Sciatic nerve (tissue), 2 donors: ENCODE measurements around the gene PBOV1. TPM values are rescaled to one million over a fixed set of nuclear protein-coding genes. Genes with fewer than 3 reads are reported as not detected.

Experiments used
- ATAC-seq: fragments of 200-7000 bp; cut with Tn5 transposase; one replicate; pipeline ENCODE4 v1.9.1; 2020; ENCODE audit warnings: mild to moderate bottlenecking, moderate library complexity
- DNase-seq: peaks from one replicate; pipeline ENCODE4 v3.0.0-alpha.2; 2020; ENCODE audit warnings: low spot score
- intact Hi-C: fragments of 100-400 bp; cut with DNase I; formaldehyde crosslinking; loops from one replicate; pipeline ENCODE4 v1.14.2; 2022
- total RNA-seq: library from RNA; stranded (reverse); fragmentation: NEBNext Ultra II Directional; extraction: Animal tissue kit (Norgen Biotek cat#: 25700); gene quantifications from one replicate; pipeline ENCODE4 v1.2.1, GENCODE V29; 2021
- donor health status: DM: no; HTN: no; CAD: no.
- donor health status: DM: no; HTN: no; CAD: no.

PBOV1 gene
- total RNA-seq = not detected

DNA sequence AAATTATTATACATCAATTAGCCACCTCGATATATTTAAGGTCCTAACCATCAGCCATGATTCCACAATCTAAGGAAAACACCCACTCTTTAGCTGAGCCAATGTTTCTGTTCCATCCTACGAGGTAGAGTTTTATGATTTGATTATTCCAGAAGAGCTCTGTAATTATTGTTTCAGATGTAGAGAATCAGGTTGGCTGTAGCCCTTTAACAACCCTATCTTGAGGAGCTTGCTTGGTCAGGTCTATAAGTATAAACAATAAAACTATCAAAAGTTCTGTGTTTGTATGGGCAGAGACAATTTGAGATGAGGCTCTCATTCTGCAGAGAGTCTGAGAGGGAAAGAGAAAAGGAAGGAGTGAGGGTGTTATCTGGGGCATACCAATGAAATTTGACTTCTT is at the start of gene PBOV1:
TSS of gene PBOV1 (minus strand) at position 43 of the 400 bp plus-strand sequence. CDS start 96 bp downstream, outside the sequence.
- no peak for ATAC-seq
- no peak for DNase-seq
- intact Hi-C loops = no loop called here

DNA sequence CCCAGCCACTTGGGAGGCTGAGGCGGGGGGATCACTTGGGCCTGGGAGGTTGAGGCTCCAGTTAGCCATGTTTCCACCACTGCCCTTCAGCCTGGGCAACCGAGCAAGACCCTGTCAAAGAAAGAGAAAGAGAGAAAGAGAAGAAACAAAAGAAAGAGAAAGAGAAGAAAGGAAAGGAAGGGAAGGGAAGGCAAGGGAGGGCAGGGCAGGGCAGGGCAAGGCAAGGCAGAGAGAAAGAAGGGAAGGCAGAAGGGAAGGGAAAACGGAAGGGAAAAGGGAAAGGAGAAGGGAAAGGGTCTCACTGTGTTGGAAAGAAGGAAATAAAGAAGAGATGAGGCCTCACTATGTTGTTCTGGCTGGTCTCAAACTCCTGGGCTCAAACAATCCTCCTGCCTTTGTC is 47.8 kb upstream of the PBOV1 start:
- no peak for DNase-seq
- ATAC-seq = no peak
- intact Hi-C loops = no loop called here

GRCh38 chr6:138264372-138264880 is 46.1 kb upstream of the PBOV1 start:
- intact Hi-C loops = no loop called here
- ATAC-seq = no peak
- no peak for DNase-seq

- no peak for DNase-seq
- intact Hi-C loops = no loop called here
- ATAC-seq = no peak
Measured at GRCh38 chr6:138263963-138264362, 45.7 kb upstream of the PBOV1 start.

GRCh38 chr6:138261116-138261780 is 43.0 kb upstream of the PBOV1 start:
- DNase-seq = no peak
- ATAC-seq = no peak
- intact Hi-C loops = no loop called here

DNA sequence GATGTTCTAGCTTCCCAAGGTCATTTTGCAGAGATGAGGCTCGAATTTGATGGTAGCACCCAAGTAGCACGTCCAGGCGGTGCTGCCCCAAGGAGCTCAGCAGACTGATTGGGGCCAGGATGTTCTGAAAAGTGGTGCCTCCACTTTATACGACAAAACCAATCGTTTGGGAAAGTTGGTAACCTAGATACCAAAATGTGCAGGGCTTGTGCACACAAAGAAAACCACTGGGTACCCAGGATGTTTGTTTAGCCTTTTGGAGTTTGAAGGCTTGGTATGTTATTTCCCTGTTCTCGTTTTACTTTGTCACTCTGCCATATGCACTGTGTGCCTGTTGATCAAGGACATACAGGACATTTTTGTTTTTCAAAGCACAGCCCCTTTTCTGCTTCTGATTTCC is 40.7 kb upstream of the PBOV1 start:
- DNase-seq = no peak
- intact Hi-C loops = no loop called here
- no peak for ATAC-seq

GRCh38 chr6:138258197-138258596 is 39.9 kb upstream of the PBOV1 start:
- intact Hi-C loops = no loop called here
- DNase-seq (no peak), ATAC-seq (no peak)

DNA sequence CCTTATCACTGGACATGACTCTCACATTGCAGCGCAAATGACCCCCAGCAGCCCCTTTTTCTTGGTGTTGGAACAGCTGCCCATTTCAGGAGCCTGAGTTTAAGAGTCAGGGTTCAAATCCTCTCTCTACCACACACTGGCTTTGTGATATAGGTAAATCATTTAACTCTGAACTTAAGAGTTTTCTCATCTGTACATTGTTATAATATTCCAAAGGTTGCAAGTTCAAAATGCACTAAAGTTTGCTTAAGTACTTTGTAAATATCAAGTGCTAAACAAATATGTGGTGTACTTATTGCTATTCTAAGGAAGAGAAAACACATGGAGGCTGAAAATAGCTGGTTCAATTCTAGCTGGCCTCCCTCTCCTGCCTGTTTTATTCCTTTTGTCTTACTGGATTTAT is 39.3 kb upstream of the PBOV1 start:
- ATAC-seq (no peak), DNase-seq (no peak)
- intact Hi-C loops = no loop called here

GRCh38 chr6:138255443-138255842 is 37.2 kb upstream of the PBOV1 start:
- DNase-seq (no peak), ATAC-seq (no peak)
- intact Hi-C loops = no loop called here

- no peak for ATAC-seq
- intact Hi-C loops = no loop called here
Measured at GRCh38 chr6:138253731-138254130, 35.4 kb upstream of the PBOV1 start.

DNA sequence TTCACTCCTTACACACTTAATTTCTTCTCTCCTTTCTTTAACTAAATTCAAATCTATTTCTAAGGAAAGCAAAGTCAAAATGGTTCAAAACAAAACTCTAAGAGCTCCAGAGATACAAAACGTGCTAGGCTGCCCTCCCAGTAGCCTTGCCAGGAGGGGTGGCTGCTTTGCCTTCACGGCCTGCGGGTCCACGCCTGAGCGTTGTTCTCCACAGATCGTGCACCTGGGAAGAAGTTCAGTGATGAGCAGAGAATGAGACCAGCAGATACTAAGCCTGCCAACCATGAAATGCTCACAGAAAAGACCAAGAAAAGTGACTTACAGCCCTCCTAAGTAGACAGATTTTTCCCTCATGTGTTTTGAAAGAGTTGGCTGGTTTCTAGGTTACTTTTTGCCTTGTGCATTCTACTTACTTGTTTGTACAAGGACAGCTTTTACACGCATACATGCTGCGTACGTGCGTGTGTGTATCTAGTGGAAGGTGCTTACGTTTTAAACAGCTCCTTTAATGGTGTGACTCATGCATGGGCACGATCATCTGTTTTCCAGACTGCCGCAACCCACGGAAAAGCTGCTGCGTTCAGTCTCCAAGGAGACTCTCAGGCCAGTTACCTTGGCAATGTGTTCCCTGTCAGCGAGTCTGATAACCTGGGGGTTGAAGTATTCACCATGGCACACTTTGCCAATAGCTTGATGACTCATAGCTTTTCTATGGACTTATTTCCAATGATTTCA is 32.4 kb upstream of the PBOV1 start:
- intact Hi-C loops = no loop called here
- DNase-seq (no peak), ATAC-seq (peak; percentile 58)

More at GRCh38 chr6:138253731-138254130, 35.4 kb upstream of the PBOV1 start:
- DNase-seq = no peak

DNA sequence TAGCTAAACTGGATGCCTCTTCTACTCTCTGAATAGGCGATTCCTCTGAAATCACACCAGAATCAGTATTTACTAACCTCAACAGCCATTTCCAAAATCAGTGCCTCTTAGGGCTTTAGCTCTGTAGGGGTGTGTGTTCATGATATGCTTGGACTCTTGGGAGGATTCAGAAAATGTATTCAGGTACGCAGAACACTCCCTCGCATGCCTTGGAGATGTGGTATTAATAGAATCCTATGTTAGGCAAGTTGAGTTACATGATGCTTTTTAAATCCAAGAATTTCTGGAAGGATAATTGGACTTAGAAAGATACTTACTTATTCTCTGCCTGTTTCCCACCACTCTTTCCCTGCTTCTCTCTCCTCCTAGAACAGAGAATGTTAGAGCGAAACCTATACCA is 31.8 kb upstream of the PBOV1 start:
- intact Hi-C loops = no loop called here
- ATAC-seq (no peak), DNase-seq (no peak)

DNA sequence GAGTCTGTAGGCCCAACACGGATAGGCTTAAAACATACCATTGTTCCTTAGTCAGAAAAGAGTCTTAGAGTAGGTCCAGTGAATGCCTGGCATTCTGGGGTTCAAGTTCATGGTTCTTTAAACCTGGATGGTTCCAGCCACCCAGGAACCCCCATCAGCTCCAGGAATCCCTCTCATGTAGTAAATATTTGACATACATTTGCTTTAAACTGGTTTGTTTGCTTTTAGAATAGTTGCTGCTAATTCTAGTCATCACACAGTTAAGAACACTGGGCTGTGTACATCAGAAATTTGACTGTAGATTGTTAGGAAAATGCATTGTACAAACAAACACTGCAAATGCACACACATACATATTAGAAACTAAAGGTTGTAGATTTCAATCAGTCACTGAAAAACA is 30.6 kb upstream of the PBOV1 start:
- ATAC-seq (no peak), DNase-seq (no peak)
- intact Hi-C loops = no loop called here

DNA sequence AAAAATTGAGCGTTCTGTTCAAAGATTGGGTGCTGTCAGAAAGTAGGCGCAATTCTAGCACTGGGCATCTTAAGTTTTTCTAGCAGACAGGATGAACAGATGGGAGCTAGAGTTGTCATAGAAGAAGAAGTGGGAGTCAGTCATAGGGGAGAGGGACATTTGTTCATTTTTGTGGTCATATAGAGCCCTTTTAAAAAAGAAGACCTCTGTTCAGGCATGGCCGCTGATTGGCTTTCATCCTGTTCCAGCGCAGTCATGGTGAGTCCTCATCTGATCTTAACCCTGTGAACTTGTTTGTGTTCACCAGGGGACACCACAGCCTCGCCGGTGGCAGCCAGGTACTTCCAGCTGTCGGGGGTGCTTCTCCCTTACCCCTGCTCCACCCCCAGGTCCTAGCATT is 29.7 kb upstream of the PBOV1 start:
- DNase-seq (no peak), ATAC-seq (no peak)
- intact Hi-C loops = no loop called here

DNA sequence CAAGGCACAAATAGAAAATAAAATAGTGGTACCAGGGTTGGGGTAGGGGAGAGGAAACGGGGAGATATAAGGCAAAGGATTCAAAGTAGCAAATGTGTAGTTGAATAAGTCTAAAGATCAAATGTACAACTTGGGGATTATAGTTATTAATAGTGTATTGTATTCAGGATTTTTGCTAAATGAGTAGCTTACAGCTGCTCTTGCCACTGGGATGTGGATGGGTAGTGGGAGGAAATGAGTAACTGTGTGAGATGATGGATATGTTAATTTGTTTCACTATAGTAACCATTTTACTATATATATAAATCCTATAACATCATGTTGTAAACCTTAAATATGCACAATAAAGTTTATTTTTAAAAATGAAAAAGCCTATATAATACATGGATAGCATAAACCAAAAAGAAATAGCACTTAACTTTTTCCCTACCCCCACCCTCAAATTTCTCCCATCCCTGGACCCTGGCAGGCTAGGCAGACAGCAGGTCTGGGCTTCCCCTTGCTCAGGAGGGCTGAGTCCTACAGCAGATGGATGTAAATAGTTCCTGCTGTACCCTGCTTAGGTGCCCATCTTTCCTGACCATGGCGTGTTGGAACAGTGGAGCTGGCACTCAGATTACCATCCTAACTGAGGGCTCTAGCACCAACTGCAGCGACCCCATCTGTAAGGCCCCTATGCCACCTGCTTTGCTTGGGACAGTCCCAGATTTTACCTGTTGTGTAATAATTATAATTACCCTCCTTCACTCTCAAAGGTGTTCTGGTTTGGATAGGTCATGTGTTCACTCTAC is 28.6 kb upstream of the PBOV1 start:
- ATAC-seq = no peak
- DNase-seq = no peak
- intact Hi-C loops = no loop called here

GRCh38 chr6:138245751-138246150 is 27.5 kb upstream of the PBOV1 start:
- intact Hi-C loops = no loop called here
- ATAC-seq (no peak), DNase-seq (no peak)

DNA sequence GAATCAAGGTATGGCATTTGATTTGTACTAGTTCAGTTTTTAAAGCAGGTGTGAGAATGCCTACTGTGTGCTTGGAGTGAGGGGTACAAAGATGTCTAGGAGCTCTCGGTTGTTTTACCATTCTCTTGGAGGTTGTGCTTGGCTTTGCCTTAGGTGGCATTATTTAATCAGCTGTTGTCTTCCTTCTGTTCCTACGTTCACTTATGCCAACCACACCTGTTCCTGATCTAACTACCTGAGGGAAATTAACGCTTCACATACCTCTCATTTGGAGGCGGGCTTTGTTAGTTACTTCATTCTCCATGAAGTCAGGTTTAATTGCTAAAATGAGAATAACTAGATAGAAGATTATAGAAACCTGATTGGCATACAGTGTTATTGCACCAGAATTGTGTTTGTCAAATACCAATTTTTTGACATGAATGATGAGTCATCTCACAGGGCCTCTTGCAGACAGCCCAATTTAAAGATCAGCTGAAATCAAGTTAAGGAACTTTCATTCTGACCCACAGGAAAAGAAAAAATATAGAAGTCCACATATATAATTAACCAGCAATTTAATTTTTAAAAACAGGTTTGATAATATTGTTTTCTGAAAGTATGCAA is 24.8 kb upstream of the PBOV1 start:
- no peak for DNase-seq
- no peak for ATAC-seq
- intact Hi-C loops = no loop called here

- DNase-seq (no peak), ATAC-seq (no peak)
- intact Hi-C loops = no loop called here
Measured at GRCh38 chr6:138241934-138242333, 23.6 kb upstream of the PBOV1 start.

GRCh38 chr6:138241381-138241780 is 23.1 kb upstream of the PBOV1 start:
- intact Hi-C loops = no loop called here

More at GRCh38 chr6:138241381-138241780, 23.1 kb upstream of the PBOV1 start:
- DNase-seq (no peak), ATAC-seq (no peak)
